Activated CD4-positive, alpha-beta T cell treated with anti-CD3 and anti-CD28 coated beads, Interleukin-2, Interleukin-6, amounts not matched to agents 100 ng/mL and 50 ng/mL, durations not matched to agents 16 hours and 8 hours (primary cell): ENCODE data around the gene WDR45B.

Experiments
- DNase-seq: peaks from one replicate; pipeline ENCODE4 v3.0.0-alpha.2; 2020

Gene WDR45B

GRCh38 chr17:82675476-82676245 lies 27.4 kb upstream of the WDR45B start:
- no peak for DNase-seq

DNA sequence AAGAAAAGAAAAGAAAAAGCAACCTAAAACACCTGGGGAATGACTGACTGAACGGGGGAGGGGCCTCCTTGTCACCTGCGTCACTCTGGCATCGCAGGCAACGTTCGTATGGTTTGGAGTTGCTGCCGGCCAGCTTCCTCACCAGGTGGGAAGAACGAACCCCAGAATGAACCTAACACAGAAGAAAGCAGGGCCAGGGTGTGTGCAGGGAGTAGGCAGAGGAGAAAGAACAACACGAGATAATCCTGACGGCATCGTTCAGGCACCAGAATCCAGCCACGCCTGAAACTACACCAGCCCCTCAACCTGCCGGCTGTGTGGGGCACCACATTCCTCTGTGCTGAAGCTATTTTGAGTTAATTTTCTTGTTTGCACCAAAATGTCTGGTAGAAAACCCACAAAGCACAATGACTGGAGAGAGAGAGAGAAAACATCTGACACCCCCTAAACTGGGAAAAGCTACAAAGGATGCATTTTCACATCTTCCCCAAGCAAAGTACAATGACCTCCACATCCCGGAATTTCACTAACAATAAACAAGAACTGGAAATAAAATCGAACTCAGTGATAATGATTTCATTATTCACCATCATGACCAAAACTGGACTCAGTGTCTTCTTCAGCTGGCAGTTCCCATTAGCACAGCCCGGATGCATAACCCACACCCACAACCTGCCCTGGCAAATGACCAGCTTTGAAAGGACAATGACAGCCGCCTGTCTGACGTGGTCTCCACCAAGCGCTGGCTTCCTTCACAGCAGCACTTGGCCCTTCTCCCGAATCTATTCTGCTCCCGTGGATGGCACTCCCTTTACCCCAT lies 26.6 kb upstream of the WDR45B start:
- DNase-seq, result no peak

- DNase-seq, result no peak
Measured at GRCh38 chr17:82670661-82671450, 22.6 kb upstream of the WDR45B start.

DNA sequence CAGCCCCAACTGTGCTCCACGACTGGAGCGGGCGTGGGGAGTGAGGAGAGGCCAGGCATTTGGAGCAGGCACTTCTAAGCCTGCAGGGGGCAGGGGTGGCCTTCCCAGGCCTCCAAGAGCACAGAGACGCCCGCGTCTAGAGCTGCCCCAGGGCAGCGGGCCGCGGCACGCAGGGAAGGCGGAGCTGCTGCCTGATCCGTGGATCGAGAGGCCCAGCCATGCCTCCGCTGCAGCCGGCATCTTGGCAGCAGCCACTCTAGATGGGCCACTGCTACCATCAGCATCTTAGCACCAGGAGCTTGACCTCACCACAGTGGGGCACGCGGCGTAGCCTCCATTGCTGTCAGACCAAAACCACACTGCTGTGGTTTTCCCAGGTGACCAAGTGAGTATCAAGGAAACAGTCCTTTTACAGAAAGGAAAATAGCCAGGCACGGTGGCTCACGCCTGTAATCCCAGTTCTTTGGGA lies 20.4 kb upstream of the WDR45B start:
- peak; percentile 46 for DNase-seq

DNA sequence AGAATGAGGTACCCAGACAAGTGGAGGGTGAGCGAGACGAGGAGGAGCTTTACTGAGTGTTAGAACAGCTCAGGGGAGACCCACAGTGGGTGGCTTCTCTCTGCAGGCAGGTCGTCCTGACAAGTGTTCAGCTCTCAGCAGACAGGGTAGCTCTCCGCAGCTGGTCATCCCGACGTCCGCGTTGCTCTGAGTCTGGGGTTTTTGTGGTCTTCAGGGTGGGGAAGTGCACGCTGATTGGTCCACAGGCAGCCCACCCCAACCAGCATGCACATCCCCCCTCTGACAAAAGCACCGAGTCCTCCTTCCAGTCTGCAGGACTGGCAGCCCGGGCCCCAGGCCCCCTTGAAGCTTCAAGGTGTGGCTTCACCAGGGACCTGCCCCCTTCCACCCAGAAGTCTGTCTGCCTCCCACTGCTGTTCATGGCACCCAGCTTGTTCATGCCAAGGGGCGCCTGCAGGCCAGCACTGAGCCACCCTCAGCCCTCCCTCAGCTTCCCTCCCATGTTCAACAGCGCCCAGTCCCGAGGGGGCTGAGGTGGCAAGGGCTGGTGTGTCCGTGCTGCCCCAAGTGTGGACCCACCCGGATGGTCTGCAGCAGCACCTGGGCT lies 19.9 kb upstream of the WDR45B start:
- DNase-seq, result no peak

DNA sequence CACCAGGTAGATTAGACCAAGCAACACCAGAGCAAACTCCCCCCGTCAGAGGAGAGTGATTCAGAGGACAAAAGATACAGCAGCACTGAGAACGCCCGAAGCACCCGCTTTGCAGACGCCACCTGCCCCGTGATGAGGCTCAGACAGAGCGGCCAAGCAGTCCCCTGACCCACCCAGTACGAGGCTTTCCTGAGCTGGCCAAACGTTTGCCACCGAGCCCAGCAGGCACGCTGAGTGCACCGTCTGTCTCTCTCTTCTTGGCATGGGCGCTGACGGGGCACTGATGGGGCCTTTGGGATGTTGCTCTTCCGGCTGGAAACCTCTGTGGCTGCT lies 19.4 kb upstream of the WDR45B start:
- no peak for DNase-seq

- no peak for DNase-seq
Measured at GRCh38 chr17:82666931-82667667, 18.9 kb upstream of the WDR45B start.

GRCh38 chr17:82665891-82666290 lies 17.6 kb upstream of the WDR45B start:
- no peak for DNase-seq

GRCh38 chr17:82665217-82665616 lies 17.0 kb upstream of the WDR45B start:
- DNase-seq, result no peak

DNA sequence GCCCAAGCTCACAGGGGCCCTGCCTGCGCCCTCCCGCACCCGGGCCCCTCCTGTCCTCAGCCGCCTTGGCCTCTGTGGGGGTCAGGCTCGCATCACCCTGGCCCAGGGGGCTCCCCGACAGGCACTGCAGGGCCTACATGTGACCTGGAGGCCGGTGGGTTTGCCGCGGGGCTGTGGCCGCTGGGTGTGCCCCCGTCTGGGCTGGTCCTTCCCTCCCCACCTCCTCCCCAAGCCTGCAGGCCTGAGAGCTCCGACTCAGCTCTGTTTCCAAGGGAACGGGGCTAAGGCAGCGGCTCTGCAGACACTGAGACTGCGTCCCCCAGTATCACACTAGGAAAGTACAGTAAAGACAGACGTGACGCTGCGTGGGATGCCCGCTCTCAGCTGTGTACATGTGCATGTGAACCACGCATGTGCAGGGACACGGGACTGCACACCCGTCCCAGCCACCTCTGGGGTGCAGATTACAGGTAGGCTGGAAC lies 16.5 kb upstream of the WDR45B start:
- DNase-seq, result no peak

DNA sequence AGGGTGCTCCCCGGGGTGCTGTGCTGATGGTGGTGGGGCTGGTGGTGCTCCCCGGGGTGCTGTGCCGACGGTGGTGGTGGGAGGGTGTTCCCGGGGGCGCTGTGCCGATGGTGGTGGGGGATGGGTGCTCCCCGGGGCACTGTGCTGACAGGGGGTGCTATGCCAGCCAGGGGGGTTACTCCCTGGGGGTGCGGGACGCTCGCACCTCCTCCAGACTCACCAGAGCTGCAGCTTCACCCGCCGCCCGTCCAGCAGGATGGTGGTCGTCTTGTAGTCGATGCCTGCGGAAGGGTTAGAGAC lies 16.0 kb upstream of the WDR45B start:
- DNase-seq, result no peak

GRCh38 chr17:82663381-82664275 lies 15.4 kb upstream of the WDR45B start:
- no peak for DNase-seq

DNA sequence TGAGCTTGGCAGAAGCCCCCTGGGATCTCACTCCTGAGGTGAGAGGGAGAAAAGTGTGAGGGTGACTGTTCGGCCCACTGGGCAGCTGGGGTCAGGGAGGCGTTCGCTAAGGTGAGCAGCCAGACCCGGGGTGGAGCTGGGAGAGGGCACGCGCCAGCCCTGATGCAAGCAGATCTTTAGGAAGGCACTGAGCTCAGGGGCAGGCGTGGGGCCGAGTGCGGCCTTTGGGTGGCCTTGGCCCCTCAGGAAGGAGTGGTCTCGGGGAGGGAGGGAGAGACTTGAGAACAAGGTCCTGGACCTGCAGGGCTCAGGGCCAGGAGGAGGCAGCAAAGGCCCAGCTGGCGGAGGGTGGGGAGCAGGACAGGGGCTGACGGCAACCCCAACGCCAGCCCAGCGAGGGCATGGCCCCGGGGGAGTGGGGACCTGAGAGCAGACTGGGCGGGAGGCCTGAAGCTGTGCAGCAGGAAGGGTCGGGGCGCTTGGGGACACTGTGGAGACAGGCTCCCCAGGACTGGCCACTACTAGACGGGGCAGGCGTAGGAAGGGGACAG lies 14.5 kb upstream of the WDR45B start:
- no peak for DNase-seq

DNA sequence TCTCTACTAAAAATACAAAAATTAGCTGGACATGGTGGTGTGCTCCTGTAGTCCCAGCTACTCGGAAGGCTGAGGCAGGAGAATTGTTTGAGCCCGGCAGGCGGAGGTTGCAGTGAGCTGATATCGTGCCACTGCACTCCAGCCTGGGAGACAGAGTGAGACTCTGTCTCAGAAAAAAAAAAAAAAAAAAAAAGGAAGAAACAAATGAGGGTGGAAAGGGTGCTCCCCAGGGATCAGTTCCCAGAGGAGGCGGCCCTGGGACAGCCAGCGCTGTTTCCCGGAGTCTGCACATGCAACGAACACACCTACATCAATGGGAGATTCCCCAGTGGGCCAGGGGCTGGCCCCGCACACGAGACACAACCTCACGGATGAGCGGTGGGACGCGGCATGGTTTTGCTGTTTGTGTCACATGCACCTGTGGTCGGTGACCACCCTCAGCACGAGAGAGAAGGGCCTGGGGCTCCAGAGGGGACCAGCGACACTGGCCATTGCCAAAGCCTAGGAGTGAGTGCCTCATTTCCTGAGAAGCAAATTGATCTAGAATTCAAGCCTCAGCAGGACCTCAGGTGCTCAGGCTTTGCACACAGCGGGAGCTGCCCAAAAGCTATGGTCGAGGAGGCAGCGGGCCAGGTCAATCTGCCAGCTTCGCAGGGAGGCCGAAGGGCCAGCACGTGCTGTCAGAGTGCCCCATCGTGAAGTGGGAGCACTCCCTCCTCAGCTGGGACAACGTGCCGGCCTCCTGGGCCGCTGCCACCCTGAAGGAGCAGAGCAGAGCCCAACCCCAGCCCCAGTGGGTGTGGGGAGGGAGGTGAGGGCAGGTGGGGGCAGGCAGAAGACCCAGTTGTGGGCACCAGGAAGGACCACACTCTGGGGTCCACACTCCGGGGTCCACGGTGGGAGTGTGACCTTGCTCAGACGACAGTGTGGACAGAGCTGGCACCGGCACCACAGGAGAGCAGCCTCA lies 13.8 kb upstream of the WDR45B start:
- DNase-seq, result no peak

- no peak for DNase-seq
Measured at GRCh38 chr17:82659886-82660285, 11.6 kb upstream of the WDR45B start.

DNA sequence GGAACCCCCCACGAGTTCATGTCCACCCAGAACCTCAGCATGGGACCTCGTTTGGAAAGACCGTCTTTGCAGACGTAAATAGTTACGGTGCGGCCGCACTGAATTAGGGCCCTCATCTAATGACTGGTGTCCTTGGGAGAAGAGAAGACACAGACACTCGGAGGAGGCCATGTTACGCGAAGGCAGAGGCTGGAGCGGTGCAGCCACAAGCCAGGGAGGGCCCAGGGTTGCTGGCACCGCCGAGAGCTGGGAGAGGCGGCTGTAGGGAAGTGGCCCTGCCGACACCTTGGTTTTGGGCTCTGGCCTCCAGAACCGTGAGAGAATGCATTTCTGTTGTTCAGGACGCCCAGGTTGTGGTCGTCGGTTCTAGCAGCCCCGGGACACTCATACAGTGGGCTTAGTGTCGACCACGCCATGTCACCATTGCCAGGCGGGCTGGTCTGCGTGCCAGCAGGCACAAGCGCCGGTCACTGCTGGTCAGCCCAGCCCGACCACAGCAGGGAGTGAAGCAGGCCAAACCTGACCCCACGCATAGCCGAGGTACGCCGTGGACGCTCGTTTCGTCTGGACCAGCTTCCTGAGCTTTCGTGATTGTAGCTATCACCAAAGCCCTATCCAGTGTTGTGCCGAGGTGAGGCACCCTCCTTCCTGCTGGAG lies 10.7 kb upstream of the WDR45B start:
- no peak for DNase-seq

DNA sequence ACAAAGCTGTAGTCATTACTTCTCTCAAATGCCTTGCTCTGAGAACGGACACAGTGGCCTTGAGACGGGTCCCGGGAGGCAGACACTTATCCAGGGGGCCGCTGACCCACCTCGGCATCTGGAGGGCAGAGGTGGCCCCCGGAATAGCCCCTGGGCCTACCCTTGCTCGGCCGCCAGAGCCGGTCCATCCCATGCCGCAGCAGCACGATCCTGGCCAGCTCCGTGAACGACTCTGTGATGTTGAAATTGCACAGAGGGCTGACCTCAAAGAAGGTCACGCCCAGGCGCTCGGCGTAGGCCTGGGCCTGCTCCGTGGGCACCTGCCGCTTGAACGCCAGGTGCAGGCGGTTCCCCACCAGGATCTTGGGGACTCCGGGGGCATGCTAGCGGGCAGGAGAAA lies 10.1 kb upstream of the WDR45B start:
- no peak for DNase-seq

DNA sequence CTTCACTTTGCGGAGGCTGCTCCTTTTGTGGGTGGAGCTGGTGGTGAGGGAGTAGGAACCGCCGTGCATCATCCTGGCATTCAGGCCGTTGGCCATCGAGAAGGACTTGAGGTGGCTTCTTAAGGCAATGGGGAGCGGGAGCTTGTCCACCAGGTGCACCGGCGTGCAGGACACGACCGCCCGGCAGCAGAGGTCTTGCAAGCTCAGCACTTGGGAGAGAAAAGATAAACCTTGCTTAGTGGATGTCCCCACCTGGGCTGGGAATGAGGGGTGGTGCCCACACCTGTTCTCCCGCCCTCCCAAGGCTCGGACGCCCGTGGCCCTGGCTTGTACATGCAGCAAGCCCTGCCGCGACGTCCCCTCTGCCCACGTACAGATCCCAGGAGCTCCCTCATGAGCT lies 9.7 kb upstream of the WDR45B start:
- no peak for DNase-seq

- DNase-seq, result no peak
Measured at GRCh38 chr17:82656266-82656665, 8.0 kb upstream of the WDR45B start.
